Endothelial cell of umbilical vein (primary cell): ENCODE results near the gene GMCL1.

Experiments
- CTCF ChIP-seq, 2 donors: IDR thresholded peaks; 1 replicate in 1 of 2; 2 replicates in 1 of 2; pipeline ENCODE4 v1.5.1; 2011; ENCODE audit warnings: low read length in 2 of 2, mild to moderate bottlenecking in 2 of 2, moderate library complexity in 2 of 2, control low read depth in 1 of 2, inconsistent platforms in 1 of 2, low read depth in 1 of 2; ENCODE audit not compliant: insufficient read depth in 1 of 2; ENCODE audit errors: extremely low read depth in 1 of 2
- EZH2 ChIP-seq: IDR thresholded peaks from 2 replicates; pipeline ENCODE4 v1.6.1; 2012; ENCODE audit warnings: borderline replicate concordance, low read depth, mild to moderate bottlenecking, moderate library complexity, low read length, inconsistent platforms; ENCODE audit not compliant: severe bottlenecking
- GATA2 ChIP-seq: IDR thresholded peaks from 2 replicates; pipeline ENCODE4 v1.7.0; 2011; ENCODE audit warnings: low read depth, mild to moderate bottlenecking, moderate library complexity, mixed read lengths, low read length; ENCODE audit not compliant: insufficient read length, insufficient read depth
- MYC ChIP-seq: IDR thresholded peaks from one replicate; pipeline ENCODE4 v1.6.1; 2011; ENCODE audit warnings: mild to moderate bottlenecking, low read depth, low read length
- POLR2A ChIP-seq: IDR thresholded peaks from 2 replicates; pipeline ENCODE4 v1.6.1; 2012; ENCODE audit warnings: low read depth, mild to moderate bottlenecking, control low read depth, low read length
- POLR2AphosphoS5 ChIP-seq: IDR thresholded peaks from 2 replicates; pipeline ENCODE4 v1.6.1; 2012; ENCODE audit warnings: low read depth, mild to moderate bottlenecking, control low read depth, low read length, moderate library complexity; ENCODE audit not compliant: insufficient read depth

GRCh38 chr2:69829256-69830044 lies at the start of gene GMCL1:
- TF ChIP-seq CTCF (IDR thresholded peaks at IDR 0.05; ENCODE audit: extremely low read depth in 1 of 2, insufficient read depth in 1 of 2, low read depth in 1 of 2, low read length in 2 of 2) (no peak), POLR2A (peak; percentile 90), MYC (no peak), POLR2AphosphoS5 (peak; percentile 93), EZH2 (no peak), GATA2 (no peak)
